ENCODE measurements around the gene GADD45B. TPM values are rescaled to one million over a fixed set of nuclear protein-coding genes. Genes with fewer than 3 reads are reported as not detected.
A peak's percentile ranks its signal among the peaks of the same experiment; 100 is the strongest.

The GADD45B gene, protein sequence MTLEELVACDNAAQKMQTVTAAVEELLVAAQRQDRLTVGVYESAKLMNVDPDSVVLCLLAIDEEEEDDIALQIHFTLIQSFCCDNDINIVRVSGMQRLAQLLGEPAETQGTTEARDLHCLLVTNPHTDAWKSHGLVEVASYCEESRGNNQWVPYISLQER
- 39.5 and 44.2 TPM in 2 replicates for total RNA-seq (2014; rRNA removed; shearing (Covaris generic))

DNA sequence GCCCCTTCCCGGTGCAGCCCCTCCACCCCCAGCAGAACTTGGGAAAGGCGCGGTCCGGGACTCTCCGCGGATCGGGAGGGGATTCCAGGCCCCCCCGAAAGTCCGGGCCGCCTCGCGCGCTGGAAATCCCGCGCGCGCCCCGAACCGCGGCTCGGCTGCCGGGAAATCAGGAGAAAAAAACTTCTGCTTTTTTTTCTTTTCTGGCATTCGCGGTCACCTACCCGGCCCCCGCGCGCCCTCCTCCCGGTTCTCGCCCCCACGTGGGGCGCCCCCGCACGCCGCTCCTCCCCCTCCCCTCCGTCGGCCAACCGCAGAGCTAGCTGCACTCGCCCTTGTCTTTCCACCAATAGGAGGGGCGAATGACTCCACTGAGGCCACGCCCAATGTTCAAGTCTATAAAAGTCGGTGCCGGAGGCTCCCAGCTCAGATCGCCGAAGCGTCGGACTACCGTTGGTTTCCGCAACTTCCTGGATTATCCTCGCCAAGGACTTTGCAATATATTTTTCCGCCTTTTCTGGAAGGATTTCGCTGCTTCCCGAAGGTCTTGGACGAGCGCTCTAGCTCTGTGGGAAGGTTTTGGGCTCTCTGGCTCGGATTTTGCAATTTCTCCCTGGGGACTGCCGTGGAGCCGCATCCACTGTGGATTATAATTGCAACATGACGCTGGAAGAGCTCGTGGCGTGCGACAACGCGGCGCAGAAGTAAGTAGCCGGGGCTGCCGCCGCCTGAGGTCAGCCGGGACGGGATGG lies at the start of gene GADD45B:
TSS of gene GADD45B (plus strand) at position 426 of the 749 bp plus-strand sequence. CDS start at position 658, 232 bp downstream.
- in situ Hi-C loops (cut with HindIII; ENCODE audit: low sequenced_read_pairs), result no loop called here
- peak; percentile 99 for DNase-seq (ENCODE audit: low spot score)

DNA sequence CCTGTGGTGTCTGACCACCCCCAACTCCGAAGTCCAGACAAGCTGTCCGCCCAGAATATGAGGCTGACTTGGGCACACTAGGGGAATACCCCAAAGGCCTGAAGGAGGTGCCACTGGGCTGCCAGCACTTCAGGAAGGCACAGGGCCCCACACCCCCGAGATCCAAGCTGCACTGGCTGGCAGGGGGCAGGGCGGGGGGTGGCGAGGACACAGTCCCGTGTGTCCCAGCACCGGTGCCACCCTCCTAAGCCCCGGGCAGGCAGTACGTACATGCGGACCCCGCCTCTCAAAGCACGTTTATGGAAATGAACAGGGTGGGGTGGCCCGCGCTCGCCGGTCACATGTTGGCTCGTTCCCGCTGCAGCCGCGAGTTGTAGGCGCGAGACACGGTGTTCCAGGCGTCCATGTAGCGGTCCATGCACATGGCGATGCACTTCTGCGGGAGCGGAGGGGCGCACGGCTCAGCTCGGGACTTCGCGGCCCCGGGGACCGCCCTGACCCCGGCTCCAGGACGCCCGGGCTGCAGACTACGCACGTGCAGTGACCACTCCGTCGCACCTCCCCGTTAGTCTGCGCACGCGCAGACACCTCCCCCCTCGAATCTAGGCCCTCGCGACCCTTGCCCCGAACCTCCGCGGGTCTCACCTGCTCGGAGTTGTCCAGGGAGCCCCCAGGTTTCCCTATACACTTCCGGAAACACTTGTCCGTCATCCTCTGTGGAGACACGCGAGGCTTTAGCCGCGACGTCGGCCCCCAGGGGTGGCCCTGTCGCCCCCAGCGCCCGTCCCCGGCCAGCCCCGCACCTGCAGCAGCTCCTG lies 49.1 kb upstream of the GADD45B start:
- peak; percentile 21 for DNase-seq (ENCODE audit: low spot score)

GRCh38 chr19:2427429-2428320 lies 48.3 kb upstream of the GADD45B start, which contains the start of gene TIMM13:
Gene TIMM13, minus strand, starts transcription at chr19:2427586. Its CDS starts 53 bp downstream, at chr19:2427533.
- DNase-seq (ENCODE audit: low spot score), result peak; percentile 95
- in situ Hi-C loops (cut with HindIII; ENCODE audit: low sequenced_read_pairs), result no loop called here

More for the DNA sequence above, 49.1 kb upstream of the GADD45B start:
- in situ Hi-C loops (cut with HindIII; ENCODE audit: low sequenced_read_pairs), result no loop called here

DNA sequence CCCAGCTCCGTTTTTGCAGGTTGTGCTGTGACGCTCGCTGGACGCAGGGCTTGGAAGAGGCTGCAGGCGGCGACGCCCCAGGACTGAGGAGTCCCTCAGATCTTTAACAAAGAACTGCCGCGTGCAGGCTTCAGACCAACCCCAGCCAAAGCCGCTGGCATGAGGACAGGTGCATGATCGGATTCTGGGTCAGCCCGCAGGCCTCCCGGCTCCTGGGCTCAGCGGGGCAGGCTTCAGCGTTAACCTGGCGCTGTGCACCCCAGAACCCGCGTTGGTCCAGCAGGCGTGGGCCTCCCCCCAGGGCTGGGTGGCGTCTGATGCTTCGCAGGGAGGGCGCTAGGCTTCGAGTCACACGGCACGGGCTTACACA lies 47.6 kb upstream of the GADD45B start:
- DNase-seq (ENCODE audit: low spot score), result peak; percentile 69
- in situ Hi-C loops (cut with HindIII; ENCODE audit: low sequenced_read_pairs), result no loop called here

DNA sequence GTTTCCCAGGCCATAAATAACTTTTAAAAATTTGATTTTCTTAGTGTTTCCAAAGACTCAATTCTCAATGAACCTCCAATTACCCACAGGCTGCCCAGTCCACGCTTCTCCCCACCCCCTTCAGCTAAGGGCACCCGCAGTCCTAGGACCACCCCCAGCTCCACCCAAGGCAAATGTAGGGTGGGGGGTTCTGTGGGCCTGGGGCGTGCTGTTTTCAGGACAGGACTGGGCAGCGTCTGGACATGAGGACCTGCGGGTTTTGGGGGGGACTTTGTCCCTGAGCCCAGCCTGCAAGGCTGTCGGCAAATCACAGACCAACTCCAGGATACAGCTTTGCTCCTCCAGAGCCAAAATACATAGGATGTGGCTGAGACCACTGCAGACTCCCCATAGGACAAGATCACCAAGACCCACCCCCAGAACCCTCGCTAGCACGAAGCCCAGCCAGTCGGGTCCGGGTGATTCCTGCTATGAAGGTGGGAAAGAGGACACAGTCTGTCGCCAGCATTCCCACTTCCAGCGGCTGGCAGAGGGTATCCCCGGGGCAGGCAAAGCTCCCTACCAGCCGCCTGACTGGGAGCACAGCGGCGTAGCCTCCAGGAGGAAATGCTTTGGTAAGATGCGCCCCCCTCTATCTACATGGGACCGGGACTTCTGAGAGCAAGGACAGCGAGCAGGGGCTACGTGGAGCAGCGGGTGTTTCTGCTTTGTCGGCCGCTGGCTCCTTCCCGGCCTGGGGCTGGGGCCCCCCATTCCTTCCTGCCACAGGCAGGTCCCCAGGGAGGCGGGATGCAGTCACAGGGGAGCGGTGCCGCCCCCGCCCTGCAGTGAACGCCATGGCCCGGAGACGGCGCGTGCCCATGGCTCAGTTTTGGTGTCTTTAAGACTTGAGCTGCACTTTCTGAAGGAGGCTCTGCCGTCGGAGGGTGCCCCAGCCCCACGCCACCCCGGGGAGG lies 46.9 kb upstream of the GADD45B start:
- in situ Hi-C loops (cut with HindIII; ENCODE audit: low sequenced_read_pairs), result no loop called here
- DNase-seq (ENCODE audit: low spot score), result peak; percentile 20

DNA sequence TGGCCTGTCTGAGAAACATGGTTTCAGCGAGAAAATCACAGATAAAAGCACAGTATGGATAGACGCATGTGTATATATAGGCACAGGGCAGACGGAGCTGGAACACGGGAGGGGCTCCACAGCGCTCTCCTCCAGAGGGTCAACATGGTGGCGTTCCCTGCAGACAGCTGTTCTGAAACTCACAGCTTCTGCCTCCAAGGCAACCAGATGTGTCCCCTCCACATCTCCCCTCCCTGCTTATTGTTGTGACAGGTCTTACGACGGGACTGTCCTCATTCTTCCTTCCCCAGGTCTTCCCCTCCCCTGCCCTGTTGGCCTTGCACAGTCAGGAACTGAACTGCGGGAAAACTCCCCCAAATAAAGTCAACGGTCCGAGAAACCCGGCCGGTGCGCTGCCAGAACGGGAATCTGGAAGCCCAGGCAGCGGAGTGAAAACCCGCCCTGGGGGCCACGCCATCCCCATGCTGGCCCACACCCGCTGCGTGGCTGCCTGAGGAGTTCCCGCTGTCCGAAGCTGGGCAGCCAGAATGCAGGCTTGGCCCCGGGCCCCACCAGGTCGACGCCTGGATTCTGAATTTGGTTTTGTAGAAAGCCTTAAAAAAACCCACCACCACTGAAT lies 45.9 kb upstream of the GADD45B start:
- in situ Hi-C loops (cut with HindIII; ENCODE audit: low sequenced_read_pairs), result no loop called here

GRCh38 chr19:2431318-2432055 lies 44.4 kb upstream of the GADD45B start:
- DNase-seq (ENCODE audit: low spot score), result no peak
- in situ Hi-C loops (cut with HindIII; ENCODE audit: low sequenced_read_pairs), result no loop called here

More for the DNA sequence above, 45.9 kb upstream of the GADD45B start:
- no peak for DNase-seq (ENCODE audit: low spot score)

DNA sequence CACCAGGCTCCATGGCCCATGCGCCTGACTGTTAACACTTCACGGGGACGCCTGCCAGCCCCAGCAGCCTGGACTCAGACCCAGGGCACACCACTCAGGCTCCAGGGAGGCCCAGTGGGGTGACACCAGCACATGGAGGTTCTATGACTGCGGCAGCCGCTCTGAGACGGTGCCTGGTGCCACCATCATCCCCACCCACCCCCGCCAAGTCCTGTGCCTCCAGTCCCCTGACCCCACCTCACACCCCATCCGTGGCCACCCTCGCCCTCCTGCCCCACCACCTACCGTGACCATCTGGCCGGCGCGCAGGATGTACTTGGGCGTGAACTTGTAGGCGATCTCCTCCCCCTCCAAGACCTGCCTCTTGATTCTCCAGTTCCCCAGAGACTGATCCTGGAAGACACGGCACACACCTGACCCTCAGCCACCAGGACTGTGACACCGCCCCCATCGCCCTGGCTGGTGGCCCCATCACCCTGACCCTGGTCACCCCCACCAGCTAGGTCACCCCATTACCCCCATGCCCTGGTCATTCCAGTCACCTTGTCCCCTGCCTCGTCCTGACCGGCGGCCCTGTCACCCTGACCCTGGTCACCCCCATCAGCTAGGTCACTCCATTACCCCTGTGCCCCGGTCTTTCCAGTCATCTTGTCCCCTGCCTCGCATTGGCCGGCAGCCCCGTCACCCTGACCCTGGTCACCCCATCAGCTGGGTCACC lies 43.6 kb upstream of the GADD45B start:
- DNase-seq (ENCODE audit: low spot score), result no peak
- in situ Hi-C loops (cut with HindIII; ENCODE audit: low sequenced_read_pairs), result no loop called here

GRCh38 chr19:2433854-2434253 lies 42.1 kb upstream of the GADD45B start:
- in situ Hi-C loops (cut with HindIII; ENCODE audit: low sequenced_read_pairs), result no loop called here

DNA sequence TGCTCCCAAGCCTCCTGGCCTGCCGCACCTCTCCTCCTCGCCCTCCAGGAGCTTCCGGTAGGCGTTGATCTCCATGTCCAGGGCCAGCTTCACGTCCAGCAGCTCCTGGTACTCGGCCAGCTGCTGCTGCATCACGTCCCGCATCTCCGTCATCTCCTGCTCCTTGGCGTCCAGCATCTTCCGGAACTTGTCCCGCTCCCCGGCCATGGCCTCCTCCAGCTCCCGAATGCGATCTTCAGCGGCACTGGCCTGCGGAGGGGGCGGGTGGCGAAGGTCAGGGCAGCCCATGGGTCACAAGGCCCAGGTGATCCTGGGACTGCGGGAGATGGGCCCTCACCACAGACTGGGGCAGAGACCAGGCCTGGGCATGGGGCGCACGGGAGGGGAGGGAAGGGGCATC lies 41.7 kb upstream of the GADD45B start:
- in situ Hi-C loops (cut with HindIII; ENCODE audit: low sequenced_read_pairs), result no loop called here
- DNase-seq (ENCODE audit: low spot score), result no peak

More at GRCh38 chr19:2433854-2434253, 42.1 kb upstream of the GADD45B start:
- no peak for DNase-seq (ENCODE audit: low spot score)

DNA sequence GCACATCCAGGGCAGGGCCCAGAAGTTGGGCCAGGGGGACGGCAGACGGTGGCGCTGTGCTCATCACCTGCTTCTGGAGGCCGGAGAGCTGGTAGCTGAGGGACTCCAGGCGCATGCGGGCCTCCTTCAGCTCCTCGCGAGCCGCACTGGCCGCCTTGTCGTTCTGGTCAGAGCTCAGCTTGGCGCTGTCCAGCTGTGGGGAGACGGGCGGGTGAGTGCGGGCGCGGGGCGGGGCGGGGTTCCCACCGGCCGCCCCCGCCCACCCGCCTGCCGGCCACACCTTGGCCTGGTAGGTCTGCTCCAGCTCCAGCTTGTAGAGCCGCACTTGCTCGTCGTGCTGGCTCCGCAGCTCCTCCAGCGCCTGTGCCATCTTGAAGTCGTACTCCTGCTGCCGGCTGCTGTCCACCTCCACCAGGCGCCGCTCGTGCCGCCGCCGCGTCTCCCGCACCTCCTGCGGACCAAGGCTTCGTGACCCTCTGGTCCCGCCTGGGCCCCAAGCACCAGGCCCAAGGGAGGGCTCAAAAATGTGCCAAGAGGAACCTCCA lies 41.1 kb upstream of the GADD45B start:
- in situ Hi-C loops (cut with HindIII; ENCODE audit: low sequenced_read_pairs), result no loop called here
- no peak for DNase-seq (ENCODE audit: low spot score)

DNA sequence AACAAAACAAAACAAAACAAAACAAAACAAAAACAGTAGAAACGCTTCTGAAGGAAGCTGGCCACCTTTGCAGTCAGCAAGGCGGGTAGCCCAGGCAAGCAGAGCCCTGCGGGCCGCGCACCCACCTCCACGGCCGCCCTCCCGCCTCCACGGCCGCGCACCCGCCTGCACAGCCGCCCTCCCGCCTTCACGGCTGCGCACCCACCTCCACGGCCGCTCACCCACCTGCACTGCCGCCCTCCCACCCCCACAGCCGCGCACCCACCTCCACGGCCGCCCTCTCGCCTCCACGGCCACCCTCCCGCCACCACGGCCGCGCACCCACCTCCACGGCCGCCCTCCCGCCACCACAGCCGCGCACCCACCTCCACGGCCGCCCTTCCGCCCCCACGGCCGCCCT lies 39.5 kb upstream of the GADD45B start:
- no peak for DNase-seq (ENCODE audit: low spot score)

DNA sequence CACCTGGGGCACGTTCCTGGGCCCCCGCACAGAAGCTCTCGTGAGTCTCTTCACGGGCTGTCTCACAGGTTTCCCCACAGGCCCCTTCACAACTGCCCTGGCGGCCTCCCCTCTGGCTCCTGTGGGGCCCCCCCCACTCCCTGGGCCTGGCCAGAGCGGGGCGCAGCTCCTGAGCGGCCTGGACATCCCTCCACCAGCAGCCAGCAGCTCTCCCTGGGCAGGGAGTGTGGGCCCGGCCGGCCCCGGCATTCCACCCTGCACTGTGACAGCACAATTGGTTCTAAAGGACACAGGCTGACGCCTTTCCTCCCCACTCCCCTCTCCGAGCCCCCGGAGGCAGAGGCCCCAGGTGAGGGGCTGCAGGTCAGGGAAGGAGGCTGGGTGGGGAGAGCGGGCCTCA lies 39.0 kb upstream of the GADD45B start:
- in situ Hi-C loops (cut with HindIII; ENCODE audit: low sequenced_read_pairs), result no loop called here
- no peak for DNase-seq (ENCODE audit: low spot score)

More for the DNA sequence above, 39.5 kb upstream of the GADD45B start:
- in situ Hi-C loops (cut with HindIII; ENCODE audit: low sequenced_read_pairs), result no loop called here

DNA sequence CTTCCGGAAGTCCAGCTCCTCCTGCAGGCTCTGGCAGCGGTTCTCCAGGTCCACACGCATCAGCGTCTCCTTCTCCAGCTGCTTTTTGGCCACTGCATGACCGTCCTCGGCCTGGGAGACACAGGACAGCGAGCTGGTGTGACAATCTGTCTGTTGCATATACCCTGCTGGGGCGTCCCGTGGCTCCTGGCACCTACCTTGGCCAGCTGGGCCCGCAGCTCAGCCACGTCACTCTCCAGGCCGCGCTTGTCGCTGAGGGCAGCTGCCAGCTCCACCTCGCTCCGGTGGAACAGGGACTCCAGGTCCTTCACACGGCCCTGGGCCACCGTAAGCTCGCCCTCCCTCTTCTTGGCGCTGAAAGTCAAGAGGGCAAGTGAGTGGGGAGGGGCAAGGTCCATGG lies 37.7 kb upstream of the GADD45B start:
- peak; percentile 69 for DNase-seq (ENCODE audit: low spot score)
- in situ Hi-C loops (cut with HindIII; ENCODE audit: low sequenced_read_pairs), result no loop called here

DNA sequence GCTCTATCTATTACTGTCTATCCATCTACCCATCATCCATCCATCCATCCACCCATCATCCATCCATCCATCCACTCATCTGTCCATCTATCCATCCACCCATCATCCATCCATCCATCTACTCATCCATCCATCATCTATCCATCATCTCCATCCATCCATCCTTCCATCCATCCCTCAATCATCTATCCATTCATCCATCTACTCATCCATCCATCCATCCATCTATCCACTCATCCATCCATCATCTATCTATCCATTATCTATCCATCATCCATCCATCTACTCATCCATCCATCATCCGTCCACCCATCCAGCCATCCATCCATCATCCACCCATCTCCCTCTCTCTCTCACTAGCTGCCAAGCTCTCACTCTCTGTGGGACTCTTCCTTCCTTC lies 35.4 kb upstream of the GADD45B start:
- no peak for DNase-seq (ENCODE audit: low spot score)
- in situ Hi-C loops (cut with HindIII; ENCODE audit: low sequenced_read_pairs), result no loop called here
